HG02938 (cell line): ENCODE results near the gene FAM222B.

ENCODE experiments used
- ATAC-seq: cut with Tn5 transposase; IDR thresholded peaks from one replicate; pipeline ENCODE4 v1.9.1; 2021; ENCODE audit warnings: mild to moderate bottlenecking, moderate library complexity; ENCODE audit not compliant: unreplicated experiment

Gene FAM222B

DNA sequence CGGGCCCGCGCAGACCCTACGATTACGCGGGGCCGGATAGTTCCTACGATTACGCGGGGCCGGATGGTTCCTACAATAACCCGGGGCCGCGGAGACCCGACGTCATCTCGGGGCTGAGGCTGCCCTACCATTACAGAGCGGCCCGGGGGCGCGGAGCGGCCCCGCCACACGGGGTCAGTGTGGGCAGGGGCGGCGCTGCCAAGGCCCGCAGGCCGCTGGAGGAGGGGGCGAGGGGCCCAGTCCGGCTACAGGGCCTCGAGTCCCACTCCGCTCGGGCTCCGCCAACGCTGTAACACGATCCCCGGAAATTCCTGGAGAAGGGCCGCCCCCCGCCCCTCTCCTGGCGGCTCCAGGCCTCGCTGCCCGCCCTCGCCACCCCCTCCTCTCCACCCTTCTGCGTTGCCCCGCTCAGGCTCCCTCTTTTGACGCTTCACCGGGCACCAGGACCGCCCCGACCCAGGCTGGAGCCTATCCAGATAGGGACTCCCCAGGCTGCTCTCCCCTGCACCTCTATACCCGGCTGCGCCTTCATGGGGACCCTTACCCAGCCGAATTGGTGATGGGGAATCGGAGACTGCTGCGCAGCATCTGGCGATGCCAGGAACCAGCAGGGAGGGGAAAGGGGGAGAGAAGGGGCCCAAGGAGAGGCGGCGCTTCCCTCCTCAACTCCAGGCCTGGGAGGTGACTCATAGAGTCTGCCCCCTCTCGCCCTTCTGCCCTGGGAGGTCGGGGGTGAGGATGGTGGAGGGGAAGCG is 124.8 kb downstream of the FAM222B start, which contains the start of gene RAB34:
RAB34 (minus strand) TSS at position 291 of the 755 bp plus-strand sequence. CDS start 602 bp downstream, outside the sequence.
- ATAC-seq, result no peak

DNA sequence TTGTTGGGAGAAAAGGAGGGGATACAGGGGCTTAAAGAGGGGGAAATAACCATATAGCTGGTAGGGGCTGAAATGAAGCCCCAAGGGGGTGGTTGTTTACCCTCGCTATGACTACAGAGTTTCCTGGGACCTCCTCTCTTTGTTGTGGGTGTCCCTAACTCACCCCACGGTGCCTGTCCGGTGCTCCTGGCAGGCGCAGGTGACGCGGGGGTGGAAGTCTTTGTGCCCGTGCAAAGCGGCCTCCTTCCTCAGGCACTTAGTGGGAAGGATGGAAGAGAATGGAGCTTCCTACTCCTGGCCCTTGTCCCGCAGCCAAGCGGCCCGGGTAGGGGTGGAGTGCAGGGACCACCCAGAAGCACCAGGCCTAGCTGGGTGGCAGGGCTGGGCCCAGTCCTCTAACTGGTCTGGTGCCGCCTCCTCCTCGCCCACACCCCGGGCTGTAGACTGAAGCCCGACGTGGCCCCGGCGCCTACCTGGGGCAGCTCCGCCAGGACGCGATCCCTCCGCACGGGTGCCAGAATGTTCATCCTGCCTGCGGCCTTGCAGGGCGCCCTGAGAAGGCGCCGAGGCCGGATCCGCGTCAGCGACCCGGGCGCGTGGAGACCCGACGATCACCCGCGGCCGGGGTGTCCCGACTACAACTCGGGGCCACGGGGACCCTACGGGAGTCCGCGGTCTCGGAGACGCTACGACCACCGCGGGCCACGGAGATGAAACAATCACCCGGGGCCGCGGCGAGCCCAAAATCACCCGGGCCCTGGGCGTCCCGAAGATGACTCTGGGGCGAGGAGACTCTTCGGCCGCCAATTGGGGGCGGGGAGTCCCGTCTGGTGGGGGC is 125.6 kb downstream of the FAM222B start:
- ATAC-seq, result no peak

- ATAC-seq, result no peak
Observed at GRCh38 chr17:28715217-28715616, 127.4 kb downstream of the FAM222B start.

DNA sequence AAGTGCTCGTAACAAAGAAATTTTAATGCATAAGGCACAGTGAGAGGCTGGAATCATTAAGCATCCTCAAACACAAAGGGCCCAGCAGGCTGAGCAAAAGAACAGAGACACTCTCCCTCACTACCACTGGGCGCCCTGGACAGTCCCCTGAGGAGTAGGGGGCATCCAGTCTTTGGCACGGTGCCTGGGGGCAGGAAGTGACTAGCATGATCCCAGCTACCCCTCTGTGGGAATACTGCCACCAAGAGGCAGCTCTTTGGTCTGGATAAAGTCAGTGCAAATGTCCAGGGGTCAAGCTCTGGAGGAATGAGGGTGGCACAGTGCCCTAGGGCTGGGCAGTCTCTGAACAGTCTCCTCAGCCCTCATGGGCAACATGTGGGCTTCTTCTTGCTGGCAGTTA is 128.3 kb downstream of the FAM222B start:
- no peak for ATAC-seq

DNA sequence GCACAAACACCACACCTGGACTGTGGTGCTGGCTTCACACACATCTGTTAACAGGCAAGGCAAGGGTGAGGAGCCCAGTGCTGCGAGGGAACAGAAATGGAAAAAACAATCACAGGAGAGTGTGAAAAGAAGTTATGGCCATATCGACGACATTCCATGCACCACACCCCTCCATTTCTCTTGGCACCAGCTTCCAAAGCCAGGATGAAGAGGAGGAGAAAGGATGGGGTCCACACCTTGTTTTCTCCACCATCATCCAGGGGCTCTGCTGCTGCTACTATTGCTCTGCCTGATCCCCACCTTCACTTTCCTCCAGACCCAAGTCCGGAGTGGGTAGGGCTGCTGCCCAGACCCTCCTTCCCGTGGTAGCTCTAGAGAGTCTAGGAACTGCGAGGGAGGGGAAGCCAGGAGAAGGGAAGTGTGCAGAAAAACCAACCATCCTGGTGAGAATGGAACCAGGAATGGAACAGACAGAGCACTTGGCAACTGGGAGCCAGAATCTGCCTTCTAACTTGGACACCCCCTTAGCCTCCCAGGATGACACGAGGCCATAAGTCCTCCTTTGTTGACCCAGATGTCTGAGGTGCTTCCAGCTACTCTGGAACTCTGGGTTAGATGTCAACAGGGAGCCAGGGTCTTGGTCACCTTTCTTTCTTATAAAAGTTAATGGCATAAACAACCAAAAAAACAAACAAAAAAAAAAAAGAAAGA is 129.7 kb downstream of the FAM222B start:
- no peak for ATAC-seq

DNA sequence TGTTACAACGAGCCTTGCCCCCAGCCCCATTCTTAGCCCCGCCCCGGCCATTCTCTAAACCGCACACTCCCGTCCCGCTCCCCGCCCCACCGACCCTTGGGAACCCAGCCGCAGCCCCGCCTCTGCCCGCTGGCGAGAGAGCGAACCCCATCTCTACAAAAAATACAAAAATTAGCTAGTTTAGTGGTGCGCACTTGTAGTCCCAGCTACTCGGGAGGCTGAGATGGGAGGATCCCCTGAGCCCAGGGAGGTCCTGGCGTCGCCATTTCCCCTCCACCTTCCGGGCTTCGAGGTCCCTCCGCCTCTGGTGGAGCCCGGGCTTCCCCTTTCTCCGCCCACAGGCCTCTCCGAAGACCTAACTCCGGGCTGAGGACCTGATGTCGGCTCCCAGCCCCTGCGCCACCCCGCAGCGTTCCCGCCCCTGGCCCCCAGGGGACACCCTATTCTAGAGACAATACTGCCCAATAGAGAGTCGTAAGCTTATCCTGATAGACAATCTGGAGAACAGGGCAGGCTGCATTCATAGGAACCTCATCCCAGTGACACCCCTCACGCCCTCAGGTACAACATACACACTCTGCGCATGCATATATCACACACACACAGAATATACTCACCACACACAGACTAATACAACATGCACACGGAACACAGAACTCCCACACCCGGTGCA is 130.4 kb downstream of the FAM222B start:
- ATAC-seq, result no peak

GRCh38 chr17:28711723-28712031 is 130.9 kb downstream of the FAM222B start, which contains the start of gene PROCA1:
PROCA1 (minus strand) TSS chr17:28711888; CDS start chr17:28711660, 228 bp downstream.
- ATAC-seq, result peak; percentile 16

DNA sequence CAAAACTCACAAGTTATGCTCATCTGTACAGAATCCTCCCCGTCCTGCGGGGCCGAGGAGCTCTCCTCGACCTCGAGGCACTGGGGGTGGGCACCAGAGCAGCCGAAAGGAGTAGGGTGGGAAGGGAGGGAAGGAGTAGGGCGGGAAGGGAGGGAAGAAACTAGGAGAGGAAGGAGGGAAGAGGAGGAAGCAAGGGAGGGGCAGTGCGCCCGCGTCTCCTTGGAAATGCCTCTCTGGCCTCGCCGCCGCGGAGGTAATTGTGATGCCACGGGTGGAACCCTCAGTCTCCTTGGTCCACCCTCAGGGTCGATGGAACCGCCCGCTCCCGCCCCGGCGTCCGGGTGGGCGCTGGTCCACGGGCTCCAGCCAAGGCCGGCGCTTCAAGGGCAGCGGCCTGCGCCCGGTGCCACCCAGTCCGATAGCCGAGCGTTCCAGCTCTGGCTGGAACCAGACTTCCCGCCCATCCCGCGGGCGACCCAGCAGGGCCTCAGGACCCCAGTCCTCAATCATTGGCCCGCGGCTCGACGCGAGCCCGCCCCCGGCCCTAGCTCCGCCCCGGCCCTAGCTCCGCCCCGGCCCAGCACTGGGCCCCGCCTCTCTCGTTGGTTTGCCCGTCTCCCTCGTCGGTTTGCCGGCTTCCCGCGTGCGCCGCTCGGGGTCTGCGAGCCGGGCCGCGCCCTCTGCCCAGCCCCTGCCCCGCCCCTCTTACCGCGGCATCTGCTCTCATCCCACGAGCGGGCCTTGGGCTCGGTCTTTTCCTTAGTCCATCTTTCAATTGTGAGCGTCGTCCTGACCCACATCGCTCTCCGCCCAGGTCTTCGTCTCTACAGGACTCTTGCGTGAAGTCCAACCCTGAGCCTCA is 131.5 kb downstream of the FAM222B start:
- peak; percentile 75 for ATAC-seq

- ATAC-seq, result no peak
Observed at GRCh38 chr17:28707339-28707720, 135.3 kb downstream of the FAM222B start.

DNA sequence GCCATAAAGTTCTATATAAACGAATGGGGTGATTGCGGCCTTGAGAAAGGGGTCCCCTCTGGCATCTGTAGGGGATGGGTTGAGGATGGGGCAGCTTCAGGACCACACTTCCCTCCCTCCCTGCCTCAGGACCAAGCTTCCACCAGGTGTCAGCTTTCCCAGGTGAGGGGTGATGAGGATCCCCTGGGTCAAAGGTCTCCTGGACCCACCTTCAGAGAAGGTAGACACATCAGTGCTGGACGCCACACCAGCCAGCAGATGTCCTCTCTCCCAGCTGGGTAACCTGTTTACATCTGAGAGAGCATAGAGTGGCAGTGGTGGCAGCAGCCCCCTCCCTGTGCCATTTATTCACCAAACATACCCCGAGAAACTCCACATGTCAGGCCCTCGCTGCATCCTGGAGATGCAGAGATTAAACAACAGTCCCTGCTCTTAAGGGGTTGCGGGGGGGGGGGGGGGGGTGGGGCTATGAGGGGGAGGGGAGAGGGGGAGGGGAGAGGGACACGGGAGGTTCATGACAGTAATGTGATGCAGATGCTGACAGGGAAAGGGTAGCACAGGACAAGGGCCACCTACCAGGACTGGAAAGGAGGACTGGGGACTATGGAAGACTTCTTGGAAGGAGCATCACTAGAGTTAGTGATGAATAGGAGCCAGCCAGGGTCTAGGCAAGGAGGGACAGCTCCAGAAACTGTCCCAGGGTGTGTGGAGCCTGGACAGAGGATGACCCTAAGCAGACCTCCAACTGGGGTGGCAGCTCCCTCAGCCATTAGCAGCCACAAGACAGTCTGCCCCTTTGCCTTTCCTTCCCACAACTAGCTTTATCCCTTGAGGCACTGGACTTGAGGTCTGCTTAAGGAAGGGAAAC is 135.9 kb downstream of the FAM222B start:
- no peak for ATAC-seq
